ENCODE data around the gene TRAPPC2.
A peak's percentile ranks its signal among the peaks of the same experiment; 100 is the strongest.
"Not testable (repeated sequence)": the region's sequence is repeated elsewhere in the genome, so short reads cannot be mapped to it uniquely, and the experiment has no call there.

The TRAPPC2 gene

GRCh38 chrX:13697455-13697854, 37.0 kb downstream of the TRAPPC2 start:
- DNase-seq: no peak

- no peak for DNase-seq
Observed at GRCh38 chrX:13695601-13696115, 38.8 kb downstream of the TRAPPC2 start.

- no peak for DNase-seq
Observed at GRCh38 chrX:13694983-13695382, 39.4 kb downstream of the TRAPPC2 start.

GRCh38 chrX:13694359-13694758, 40.1 kb downstream of the TRAPPC2 start:
- no peak for DNase-seq

- no peak for DNase-seq
Observed at GRCh38 chrX:13693341-13693961, 41.0 kb downstream of the TRAPPC2 start.

- DNase-seq: no peak
Observed at GRCh38 chrX:13692771-13693231, 41.6 kb downstream of the TRAPPC2 start.

- no peak for DNase-seq
Observed at GRCh38 chrX:13691841-13692371, 42.5 kb downstream of the TRAPPC2 start.

GRCh38 chrX:13690836-13691235, 43.6 kb downstream of the TRAPPC2 start:
- DNase-seq: no peak

GRCh38 chrX:13689741-13690211, 44.6 kb downstream of the TRAPPC2 start:
- no peak for DNase-seq

- DNase-seq: peak; percentile 67 to 68
Observed at GRCh38 chrX:13688958-13689740, 45.3 kb downstream of the TRAPPC2 start, which contains the start of gene RAB9A. Gene RAB9A (plus strand): TSS chrX:13689128. CDS start chrX:13708747, 19,619 bp downstream.

GRCh38 chrX:13688384-13688957, 45.9 kb downstream of the TRAPPC2 start:
- no peak for DNase-seq

- DNase-seq: no peak
Observed at GRCh38 chrX:13687203-13687602, 47.2 kb downstream of the TRAPPC2 start.

GRCh38 chrX:13685126-13685763, 49.2 kb downstream of the TRAPPC2 start:
- no peak for DNase-seq

- DNase-seq: no peak
Observed at GRCh38 chrX:13684361-13684760, 50.1 kb downstream of the TRAPPC2 start.

GRCh38 chrX:13681595-13681994, 52.8 kb downstream of the TRAPPC2 start:
- no peak for DNase-seq

- DNase-seq: not testable (repeated sequence)
Observed at GRCh38 chrX:13679700-13680099, 54.7 kb downstream of the TRAPPC2 start.

- no peak for DNase-seq
Observed at GRCh38 chrX:13676885-13677284, 57.5 kb downstream of the TRAPPC2 start.

GRCh38 chrX:13673016-13673415, 61.4 kb downstream of the TRAPPC2 start:
- no peak for DNase-seq

GRCh38 chrX:13670197-13670596, 64.2 kb downstream of the TRAPPC2 start:
- no peak for DNase-seq

- DNase-seq: not testable (repeated sequence)
Observed at GRCh38 chrX:13669755-13670154, 64.7 kb downstream of the TRAPPC2 start.

- DNase-seq: peak; percentile 38 to 55
Observed at GRCh38 chrX:13669246-13669737, 65.1 kb downstream of the TRAPPC2 start.

- no peak for DNase-seq
Observed at GRCh38 chrX:13667919-13668318, 66.5 kb downstream of the TRAPPC2 start.

Measured in activated CD4-positive, alpha-beta T cell treated with anti-CD3 and anti-CD28 coated beads, Interleukin-2, amount 50 U/mL, for 4 hours (primary cell).